Measurements from ENCODE around the gene PDYN.

Gene PDYN

DNA sequence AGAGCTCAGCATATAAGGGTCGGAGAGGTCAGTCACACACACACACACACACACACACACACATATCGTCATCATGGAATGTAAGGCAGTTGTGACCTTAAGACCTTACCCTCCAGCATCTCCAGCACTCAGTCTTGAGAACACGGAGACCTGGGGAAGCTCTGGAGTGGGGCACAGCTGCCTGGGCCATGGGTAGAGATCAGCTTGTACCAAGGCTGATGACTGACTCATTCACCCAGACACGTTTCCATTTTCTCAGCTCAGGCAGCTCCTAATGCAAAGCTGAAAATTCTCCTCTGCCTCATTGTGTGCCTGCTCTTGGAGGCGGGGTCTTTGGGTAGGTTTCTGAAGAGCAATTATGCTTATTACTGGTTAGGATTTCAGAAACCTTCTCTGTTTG, 38.3 kb upstream of the PDYN start:
- TF ChIP-seq ZNF8 (CRISPR knock-in tag; IDR thresholded peaks at IDR 0.05), result no peak
- no peak for TF ChIP-seq OSR1 (CRISPR knock-in tag; IDR thresholded peaks at IDR 0.05)
- TF ChIP-seq CSDC2 (CRISPR knock-in tag; IDR thresholded peaks at IDR 0.05), result no peak
- no peak for TF ChIP-seq TSHZ2 (CRISPR knock-in tag; IDR thresholded peaks at IDR 0.05)
- TF ChIP-seq RARB (CRISPR knock-in tag; IDR thresholded peaks at IDR 0.05), result no peak
- ATAC-seq, result no peak

DNA sequence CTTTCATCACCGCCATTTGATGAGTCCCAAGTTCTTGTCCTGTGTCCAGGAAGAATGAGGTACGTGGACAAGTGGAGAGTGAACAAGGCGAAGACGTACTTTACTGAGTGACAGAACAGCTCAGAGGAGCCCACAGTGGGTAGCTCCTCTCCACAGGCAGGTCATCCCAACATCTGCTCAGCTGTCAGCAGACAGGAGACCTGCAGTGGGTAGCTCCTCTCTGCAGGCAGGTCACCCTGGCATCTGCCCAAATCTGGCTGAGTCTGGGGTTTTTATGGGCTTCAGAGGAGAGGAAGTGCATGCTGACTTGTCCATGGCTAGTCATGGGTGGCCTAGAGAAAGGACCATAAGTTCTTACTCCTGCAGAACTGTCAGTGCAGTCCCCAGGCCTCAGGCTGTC, 32.7 kb upstream of the PDYN start:
- no peak for ATAC-seq
- TF ChIP-seq ZNF8 (CRISPR knock-in tag; IDR thresholded peaks at IDR 0.05), result no peak
- no peak for TF ChIP-seq PPARA (CRISPR knock-in tag; IDR thresholded peaks at IDR 0.05; ENCODE audit: borderline replicate concordance)
- TF ChIP-seq CSDC2 (CRISPR knock-in tag; IDR thresholded peaks at IDR 0.05), result no peak
- no peak for TF ChIP-seq OSR1 (CRISPR knock-in tag; IDR thresholded peaks at IDR 0.05)
- TF ChIP-seq, protein P1, sequence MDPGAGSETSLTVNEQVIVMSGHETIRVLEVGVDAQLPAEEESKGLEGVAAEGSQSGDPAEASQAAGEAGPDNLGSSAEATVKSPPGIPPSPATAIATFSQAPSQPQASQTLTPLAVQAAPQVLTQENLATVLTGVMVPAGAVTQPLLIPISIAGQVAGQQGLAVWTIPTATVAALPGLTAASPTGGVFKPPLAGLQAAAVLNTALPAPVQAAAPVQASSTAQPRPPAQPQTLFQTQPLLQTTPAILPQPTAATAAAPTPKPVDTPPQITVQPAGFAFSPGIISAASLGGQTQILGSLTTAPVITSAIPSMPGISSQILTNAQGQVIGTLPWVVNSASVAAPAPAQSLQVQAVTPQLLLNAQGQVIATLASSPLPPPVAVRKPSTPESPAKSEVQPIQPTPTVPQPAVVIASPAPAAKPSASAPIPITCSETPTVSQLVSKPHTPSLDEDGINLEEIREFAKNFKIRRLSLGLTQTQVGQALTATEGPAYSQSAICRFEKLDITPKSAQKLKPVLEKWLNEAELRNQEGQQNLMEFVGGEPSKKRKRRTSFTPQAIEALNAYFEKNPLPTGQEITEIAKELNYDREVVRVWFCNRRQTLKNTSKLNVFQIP (CRISPR knock-in tag; IDR thresholded peaks at IDR 0.05; ENCODE audit: borderline replicate concordance, low read depth), result no peak
- TF ChIP-seq TCF4 (CRISPR knock-in tag; IDR thresholded peaks at IDR 0.05; ENCODE audit: borderline replicate concordance), result no peak
- no peak for TF ChIP-seq ESRRG (CRISPR knock-in tag; IDR thresholded peaks at IDR 0.05)
- TF ChIP-seq ZNF70 (CRISPR knock-in tag; IDR thresholded peaks at IDR 0.05), result no peak
- no peak for TF ChIP-seq SNAI2 (CRISPR knock-in tag; IDR thresholded peaks at IDR 0.05)
- TF ChIP-seq BACH2 (CRISPR knock-in tag; IDR thresholded peaks at IDR 0.05; ENCODE audit: borderline replicate concordance), result no peak

- TF ChIP-seq CSDC2 (CRISPR knock-in tag; IDR thresholded peaks at IDR 0.05) (no peak), ZNF8 (CRISPR knock-in tag; IDR thresholded peaks at IDR 0.05) (no peak), ZC3H10 (CRISPR knock-in tag; IDR thresholded peaks at IDR 0.05) (no peak), ZNF565 (CRISPR knock-in tag; conservative IDR thresholded peaks at IDR 0.05; ENCODE audit: low read depth) (no peak), ISL1 (CRISPR knock-in tag; IDR thresholded peaks at IDR 0.05) (no peak), SNAI2 (CRISPR knock-in tag; IDR thresholded peaks at IDR 0.05) (no peak), PPARA (CRISPR knock-in tag; IDR thresholded peaks at IDR 0.05; ENCODE audit: borderline replicate concordance) (no peak), GLIS3 (CRISPR knock-in tag; IDR thresholded peaks at IDR 0.05) (no peak), RARB (CRISPR knock-in tag; IDR thresholded peaks at IDR 0.05) (no peak), ESRRG (CRISPR knock-in tag; IDR thresholded peaks at IDR 0.05) (no peak), TSHZ2 (CRISPR knock-in tag; IDR thresholded peaks at IDR 0.05) (no peak), OSR1 (CRISPR knock-in tag; IDR thresholded peaks at IDR 0.05) (no peak), TCF4 (CRISPR knock-in tag; IDR thresholded peaks at IDR 0.05; ENCODE audit: borderline replicate concordance) (no peak), ARNTL (CRISPR knock-in tag; IDR thresholded peaks at IDR 0.05; ENCODE audit: borderline replicate concordance, low read depth) (no peak), ZFP3 (CRISPR knock-in tag; IDR thresholded peaks at IDR 0.05) (no peak), ZNF70 (CRISPR knock-in tag; IDR thresholded peaks at IDR 0.05) (no peak)
- TF ChIP-seq, protein P2, sequence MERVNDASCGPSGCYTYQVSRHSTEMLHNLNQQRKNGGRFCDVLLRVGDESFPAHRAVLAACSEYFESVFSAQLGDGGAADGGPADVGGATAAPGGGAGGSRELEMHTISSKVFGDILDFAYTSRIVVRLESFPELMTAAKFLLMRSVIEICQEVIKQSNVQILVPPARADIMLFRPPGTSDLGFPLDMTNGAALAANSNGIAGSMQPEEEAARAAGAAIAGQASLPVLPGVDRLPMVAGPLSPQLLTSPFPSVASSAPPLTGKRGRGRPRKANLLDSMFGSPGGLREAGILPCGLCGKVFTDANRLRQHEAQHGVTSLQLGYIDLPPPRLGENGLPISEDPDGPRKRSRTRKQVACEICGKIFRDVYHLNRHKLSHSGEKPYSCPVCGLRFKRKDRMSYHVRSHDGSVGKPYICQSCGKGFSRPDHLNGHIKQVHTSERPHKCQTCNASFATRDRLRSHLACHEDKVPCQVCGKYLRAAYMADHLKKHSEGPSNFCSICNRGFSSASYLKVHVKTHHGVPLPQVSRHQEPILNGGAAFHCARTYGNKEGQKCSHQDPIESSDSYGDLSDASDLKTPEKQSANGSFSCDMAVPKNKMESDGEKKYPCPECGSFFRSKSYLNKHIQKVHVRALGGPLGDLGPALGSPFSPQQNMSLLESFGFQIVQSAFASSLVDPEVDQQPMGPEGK (CRISPR knock-in tag; IDR thresholded peaks at IDR 0.05; ENCODE audit: borderline replicate concordance), result no peak
- TF ChIP-seq, protein P1 (CRISPR knock-in tag; IDR thresholded peaks at IDR 0.05; ENCODE audit: borderline replicate concordance, low read depth), result no peak
- TF ChIP-seq, protein P3, sequence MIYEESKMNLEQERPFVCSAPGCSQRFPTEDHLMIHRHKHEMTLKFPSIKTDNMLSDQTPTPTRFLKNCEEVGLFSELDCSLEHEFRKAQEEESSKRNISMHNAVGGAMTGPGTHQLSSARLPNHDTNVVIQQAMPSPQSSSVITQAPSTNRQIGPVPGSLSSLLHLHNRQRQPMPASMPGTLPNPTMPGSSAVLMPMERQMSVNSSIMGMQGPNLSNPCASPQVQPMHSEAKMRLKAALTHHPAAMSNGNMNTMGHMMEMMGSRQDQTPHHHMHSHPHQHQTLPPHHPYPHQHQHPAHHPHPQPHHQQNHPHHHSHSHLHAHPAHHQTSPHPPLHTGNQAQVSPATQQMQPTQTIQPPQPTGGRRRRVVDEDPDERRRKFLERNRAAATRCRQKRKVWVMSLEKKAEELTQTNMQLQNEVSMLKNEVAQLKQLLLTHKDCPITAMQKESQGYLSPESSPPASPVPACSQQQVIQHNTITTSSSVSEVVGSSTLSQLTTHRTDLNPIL (CRISPR knock-in tag; IDR thresholded peaks at IDR 0.05; ENCODE audit: low read depth), result no peak
- TF ChIP-seq, protein P4, sequence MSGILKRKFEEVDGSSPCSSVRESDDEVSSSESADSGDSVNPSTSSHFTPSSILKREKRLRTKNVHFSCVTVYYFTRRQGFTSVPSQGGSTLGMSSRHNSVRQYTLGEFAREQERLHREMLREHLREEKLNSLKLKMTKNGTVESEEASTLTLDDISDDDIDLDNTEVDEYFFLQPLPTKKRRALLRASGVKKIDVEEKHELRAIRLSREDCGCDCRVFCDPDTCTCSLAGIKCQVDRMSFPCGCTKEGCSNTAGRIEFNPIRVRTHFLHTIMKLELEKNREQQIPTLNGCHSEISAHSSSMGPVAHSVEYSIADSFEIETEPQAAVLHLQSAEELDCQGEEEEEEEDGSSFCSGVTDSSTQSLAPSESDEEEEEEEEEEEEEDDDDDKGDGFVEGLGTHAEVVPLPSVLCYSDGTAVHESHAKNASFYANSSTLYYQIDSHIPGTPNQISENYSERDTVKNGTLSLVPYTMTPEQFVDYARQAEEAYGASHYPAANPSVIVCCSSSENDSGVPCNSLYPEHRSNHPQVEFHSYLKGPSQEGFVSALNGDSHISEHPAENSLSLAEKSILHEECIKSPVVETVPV (CRISPR knock-in tag; IDR thresholded peaks at IDR 0.05), result no peak
- no peak for ATAC-seq
Observed at GRCh38 chr20:2026004-2026403, 32.1 kb upstream of the PDYN start.

Data from SK-N-SH treated with all-trans-retinoic acid at 6 μM for 48 hours (cell line).